SJSA1 (cell line): ENCODE measurements around the gene LHX2. TPM values are rescaled to one million over a fixed set of nuclear protein-coding genes. Genes with fewer than 3 reads are reported as not detected.

ENCODE experiments used
- DNase-seq, 2 experiments: peaks; one replicate each; pipeline ENCODE4 v3.0.0-alpha.2; 2015 to 2020; ENCODE audit warnings: low spot score in 2 of 2, low read depth in 1 of 2
- H3K27ac ChIP-seq: fragments of 250-450 bp; sonication (Bioruptor Pico); 2 replicates; pipeline ENCODE4 v1.5.1; 2020; ENCODE audit warnings: mild to moderate bottlenecking, moderate library complexity
- H3K27me3 ChIP-seq: fragments of 250-450 bp; sonication (Bioruptor Pico); replicated peaks from 2 replicates; pipeline ENCODE4 v1.5.1; 2020; ENCODE audit warnings: mild to moderate bottlenecking, moderate library complexity
- H3K36me3 ChIP-seq: fragments of 250-450 bp; sonication (Bioruptor Pico); 2 replicates; pipeline ENCODE4 v1.5.1; 2020; ENCODE audit warnings: mild to moderate bottlenecking
- H3K4me1 ChIP-seq: fragments of 250-450 bp; sonication (Bioruptor Pico); replicated peaks from 2 replicates; pipeline ENCODE4 v1.6.1; 2021; ENCODE audit warnings: mild to moderate bottlenecking
- H3K4me3 ChIP-seq: fragments of 250-450 bp; sonication (Bioruptor Pico); 2 replicates; pipeline ENCODE4 v1.5.1; 2020; ENCODE audit warnings: mild to moderate bottlenecking
- H3K9me3 ChIP-seq: fragments of 250-450 bp; sonication (Bioruptor Pico); replicated peaks from 2 replicates; pipeline ENCODE4 v1.5.1; 2020; ENCODE audit warnings: mild to moderate bottlenecking
- total RNA-seq: library from RNA; depleted of rRNA; stranded (reverse); fragments of >200 nt; shearing (Covaris generic); gene quantifications from 2 replicates; pipeline ENCODE4 v1.2.3, GENCODE V29; 2014

Gene LHX2
- total RNA-seq, 1 experiment from 2014 or later: 0.18 TPM

DNA sequence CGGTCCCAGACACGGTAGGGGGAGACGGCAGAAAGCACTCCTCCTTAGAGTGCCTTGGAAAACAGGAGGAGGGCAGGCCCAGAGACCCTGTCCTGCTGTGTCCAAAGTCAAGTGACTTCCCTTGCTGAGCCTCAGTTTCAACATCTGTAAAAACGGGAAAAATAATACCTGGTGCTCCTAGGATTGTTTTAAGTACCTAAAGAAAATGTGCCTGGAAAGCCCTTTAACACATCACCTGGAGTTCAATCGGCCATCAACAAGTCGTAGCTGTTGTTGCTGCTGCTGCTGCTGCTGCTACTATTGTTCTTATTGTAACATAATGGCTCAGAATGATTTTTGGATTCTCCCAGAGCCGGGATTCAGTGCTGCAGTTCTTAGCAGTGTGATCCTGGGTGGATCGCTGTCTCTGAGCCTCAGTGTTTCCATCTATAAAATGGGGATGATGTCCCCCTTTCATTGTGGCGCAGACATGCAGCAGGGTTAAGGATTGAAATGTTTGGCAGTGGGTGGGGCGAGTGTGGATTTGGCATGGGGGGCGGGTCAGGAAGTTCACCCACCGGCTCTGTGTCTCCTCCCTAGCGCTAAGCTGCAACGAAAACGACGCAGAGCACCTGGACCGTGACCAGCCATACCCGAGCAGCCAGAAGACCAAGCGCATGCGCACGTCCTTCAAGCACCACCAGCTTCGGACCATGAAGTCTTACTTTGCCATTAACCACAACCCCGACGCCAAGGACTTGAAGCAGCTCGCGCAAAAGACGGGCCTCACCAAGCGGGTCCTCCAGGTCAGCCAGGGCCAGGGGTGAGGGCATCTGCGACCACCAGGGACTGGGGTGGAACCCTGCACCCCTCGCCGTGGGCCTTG is 9.2 kb downstream of the LHX2 start:
- no peaks in the 10 kb centered on the region for H3K9me3 ChIP-seq
- H3K4me1 ChIP-seq: no peaks in the 10 kb centered on the region
- H3K4me3 ChIP-seq: no peak overlapping the region
- no peaks in the 10 kb centered on the region for H3K36me3 ChIP-seq
- DNase-seq: no peak
- H3K27ac ChIP-seq: no peak overlapping the region
- H3K27me3 ChIP-seq: peaks cover 22% of the 10 kb centered on the region; the same call in 1 of the 2 replicates

DNA sequence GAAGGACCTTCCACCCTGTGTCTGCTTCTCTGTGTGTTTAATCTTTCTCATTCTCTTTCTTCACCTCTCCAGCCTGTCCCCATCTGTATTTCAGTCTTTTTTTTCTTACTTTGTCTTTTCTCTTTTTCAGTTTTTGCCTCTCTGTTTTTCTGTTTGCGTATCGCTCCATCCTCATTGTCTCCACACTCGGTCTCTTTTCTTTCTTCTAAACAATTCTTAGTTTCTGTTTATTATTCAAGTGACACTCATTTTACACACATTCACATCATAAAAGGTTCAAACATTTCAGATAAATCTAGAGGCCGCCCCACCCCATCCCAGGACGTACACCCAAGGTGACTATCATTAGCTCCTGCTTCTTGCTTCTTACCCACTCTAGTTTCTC is 9.8 kb downstream of the LHX2 start:
- Histone ChIP-seq H3K27ac (no peak overlapping the region), H3K36me3 (no peaks in the 10 kb centered on the region), H3K27me3 (peaks cover 22% of the 10 kb centered on the region; the same call in 1 of the 2 replicates), H3K4me1 (no peaks in the 10 kb centered on the region), H3K9me3 (no peaks in the 10 kb centered on the region), H3K4me3 (no peak overlapping the region)
- DNase-seq: no peak

DNA sequence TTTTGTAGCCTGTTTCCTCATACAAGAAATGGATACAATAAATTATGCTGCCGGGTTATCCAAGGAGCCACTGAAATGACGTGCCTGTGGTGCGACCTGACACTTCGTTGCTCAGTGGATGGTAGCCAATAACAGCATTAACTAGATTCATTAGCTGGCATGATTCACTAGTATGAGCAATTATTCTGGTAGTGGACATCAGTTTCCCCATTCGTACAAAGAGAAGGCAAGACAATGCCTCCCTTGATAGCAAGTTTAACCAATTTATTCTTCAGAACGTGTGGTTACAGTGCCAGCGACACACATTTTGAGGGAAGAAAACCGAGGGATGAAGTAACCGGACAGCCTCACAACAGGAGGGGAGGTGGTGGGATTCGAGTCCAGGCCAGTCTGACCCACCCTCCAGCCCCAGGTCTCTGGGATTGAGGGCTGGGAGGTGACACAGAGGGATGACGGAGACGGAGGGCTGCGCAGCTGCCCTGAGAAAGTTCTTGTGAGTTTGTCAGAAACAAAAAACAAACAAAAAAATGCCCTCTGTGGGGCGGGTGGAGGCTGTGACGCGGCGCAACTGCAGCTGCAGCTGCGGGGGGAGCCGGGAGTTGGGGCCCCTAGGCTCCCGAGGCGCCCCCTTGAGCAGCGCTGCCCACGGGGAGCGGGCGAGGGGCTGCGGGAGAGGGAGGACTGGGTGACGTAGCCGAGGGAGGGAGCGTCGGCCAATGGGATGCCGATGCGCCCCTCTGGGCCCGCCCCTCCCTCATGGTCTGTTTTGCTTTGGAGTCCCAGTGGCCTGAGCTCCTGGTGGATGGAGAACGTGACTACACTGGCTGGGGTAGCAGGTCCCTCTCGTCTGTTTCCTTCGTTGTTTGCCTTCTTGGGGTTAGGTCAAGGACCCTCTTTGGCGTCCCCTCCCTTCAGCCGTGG is 10.9 kb downstream of the LHX2 start:
- no peak overlapping the region for H3K27ac ChIP-seq
- no peaks in the 10 kb centered on the region for H3K4me1 ChIP-seq
- no peak overlapping the region for H3K4me3 ChIP-seq
- H3K9me3 ChIP-seq: no peaks in the 10 kb centered on the region
- no peaks in the 10 kb centered on the region for H3K36me3 ChIP-seq
- DNase-seq: no peak
- peaks cover 17% of the 10 kb centered on the region; the same call in 1 of the 2 replicates for H3K27me3 ChIP-seq

DNA sequence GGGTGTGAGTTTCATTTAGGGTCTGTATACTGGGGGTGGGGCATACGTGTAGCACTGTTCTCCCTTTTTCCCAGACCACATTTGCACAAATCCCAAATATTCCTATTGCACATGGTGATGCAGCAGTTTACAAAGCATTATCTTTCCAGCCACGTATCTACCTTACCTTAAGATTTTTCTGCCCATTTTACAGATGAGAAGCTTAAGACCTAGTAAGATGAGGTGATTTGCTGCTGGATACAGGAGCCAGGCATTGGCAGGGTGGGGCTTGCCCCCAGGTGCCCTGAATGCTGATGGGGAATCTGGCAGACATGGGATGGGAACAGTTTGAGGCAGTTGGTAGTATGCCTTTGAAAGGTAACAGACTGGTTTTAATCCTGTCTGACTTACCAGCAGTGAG is 12.5 kb downstream of the LHX2 start:
- Histone ChIP-seq H3K4me1 (no peaks in the 10 kb centered on the region), H3K9me3 (no peaks in the 10 kb centered on the region), H3K27ac (no peak overlapping the region), H3K36me3 (no peaks in the 10 kb centered on the region), H3K27me3 (peaks cover 6% of the 10 kb centered on the region; the same call in 1 of the 2 replicates), H3K4me3 (no peak overlapping the region)
- no peak for DNase-seq

DNA sequence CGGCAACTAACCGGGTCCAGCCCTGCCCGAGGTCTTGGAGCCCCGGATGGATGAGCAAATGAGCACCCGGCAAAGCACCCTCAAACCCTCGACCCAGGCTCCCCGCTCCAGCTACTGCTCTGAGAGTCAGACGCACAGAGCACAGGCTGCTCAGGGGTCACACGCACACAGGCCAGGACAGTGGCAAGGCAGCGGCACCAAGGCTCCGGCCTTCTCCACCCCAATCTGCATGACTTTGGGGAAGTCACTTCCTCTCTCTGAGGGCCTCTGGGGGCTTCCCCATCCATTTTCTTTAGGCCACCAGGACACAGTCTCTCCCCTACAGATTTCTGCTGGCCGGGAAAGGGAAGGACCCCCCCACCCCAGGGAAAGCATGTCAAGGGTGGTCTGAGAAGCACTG is 18.0 kb downstream of the LHX2 start:
- Histone ChIP-seq H3K4me3 (no peak overlapping the region), H3K27ac (no peak overlapping the region), H3K9me3 (no peaks in the 10 kb centered on the region), H3K4me1 (no peaks in the 10 kb centered on the region; the same call in 1 of the 2 replicates), H3K36me3 (no peaks in the 10 kb centered on the region), H3K27me3 (0 out of 2 replicates have a peak, but pooled peaks cover 4% of the 10 kb centered on the region)
- DNase-seq: no peak

DNA sequence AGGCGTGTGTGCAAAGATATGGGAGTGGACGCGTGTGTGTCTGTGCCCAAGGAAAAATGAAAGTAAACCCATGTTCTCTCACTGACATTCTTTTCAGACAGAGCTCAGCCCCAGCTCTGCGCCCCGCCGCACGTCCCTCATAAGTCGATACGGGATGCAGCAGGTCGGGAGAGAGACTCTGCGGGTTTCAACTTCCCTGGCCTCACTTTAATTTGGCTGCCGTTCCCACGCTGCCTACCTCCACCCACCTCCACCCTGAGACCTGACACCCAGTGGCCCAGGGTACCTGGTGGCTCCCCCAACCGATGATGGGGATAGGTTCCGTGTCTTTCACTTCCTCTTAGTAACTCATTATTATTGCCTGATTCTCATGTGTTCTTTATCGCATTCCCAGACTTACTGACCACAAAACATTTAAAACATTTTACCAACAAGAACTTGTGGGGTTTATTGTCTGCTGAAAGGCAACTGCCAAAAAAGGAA is 19.4 kb downstream of the LHX2 start:
- H3K27ac ChIP-seq: no peak overlapping the region
- no peaks in the 10 kb centered on the region; the same call in 1 of the 2 replicates for H3K4me1 ChIP-seq
- H3K36me3 ChIP-seq: no peaks in the 10 kb centered on the region
- DNase-seq: peak in 1 of 2 experiments; percentile 53
- H3K4me3 ChIP-seq: peak overlapping the region; percentile 40
- H3K9me3 ChIP-seq: no peaks in the 10 kb centered on the region
- 0 out of 2 replicates have a peak, but pooled peaks cover 4% of the 10 kb centered on the region for H3K27me3 ChIP-seq

DNA sequence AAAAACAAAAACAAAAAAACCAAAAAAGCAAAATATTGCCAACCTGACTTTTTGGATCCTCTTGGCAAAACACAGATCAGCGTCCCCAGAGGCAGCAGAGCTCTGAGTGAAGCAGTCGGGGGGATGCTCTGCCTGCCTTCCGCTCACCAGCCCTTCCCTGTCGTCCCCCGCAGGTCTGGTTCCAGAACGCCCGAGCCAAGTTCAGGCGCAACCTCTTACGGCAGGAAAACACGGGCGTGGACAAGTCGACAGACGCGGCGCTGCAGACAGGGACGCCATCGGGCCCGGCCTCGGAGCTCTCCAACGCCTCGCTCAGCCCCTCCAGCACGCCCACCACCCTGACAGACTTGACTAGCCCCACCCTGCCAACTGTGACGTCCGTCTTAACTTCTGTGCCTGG is 20.7 kb downstream of the LHX2 start:
- no peak overlapping the region for H3K4me3 ChIP-seq
- no peaks in the 10 kb centered on the region for H3K9me3 ChIP-seq
- no peak overlapping the region for H3K27ac ChIP-seq
- 0 out of 2 replicates have a peak, but pooled peaks cover 4% of the 10 kb centered on the region for H3K27me3 ChIP-seq
- no peaks in the 10 kb centered on the region; the same call in 1 of the 2 replicates for H3K4me1 ChIP-seq
- DNase-seq: no peak
- H3K36me3 ChIP-seq: no peaks in the 10 kb centered on the region

DNA sequence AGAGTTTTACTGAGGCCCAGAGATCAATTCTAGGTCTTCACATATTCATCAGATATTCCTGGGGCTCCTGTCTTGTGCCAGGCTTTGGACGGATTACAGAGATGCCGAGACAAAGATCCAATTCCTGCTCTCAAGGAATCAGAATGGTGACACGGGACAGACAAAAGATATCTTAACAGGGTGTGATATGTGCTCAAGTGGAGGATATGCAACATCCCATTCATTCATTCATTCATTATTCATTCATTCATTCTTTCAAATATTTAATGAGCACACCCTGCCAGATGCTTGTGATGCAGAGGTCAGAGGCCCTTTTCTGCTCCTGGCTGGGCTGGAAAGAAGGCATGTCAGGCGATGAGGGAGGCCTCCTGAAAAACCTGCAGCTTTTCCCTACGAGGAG is 21.8 kb downstream of the LHX2 start:
- DNase-seq: no peak
- no peaks in the 10 kb centered on the region for H3K9me3 ChIP-seq
- 0 out of 2 replicates have a peak, but pooled peaks cover 4% of the 10 kb centered on the region for H3K27me3 ChIP-seq
- H3K4me1 ChIP-seq: no peaks in the 10 kb centered on the region; the same call in 1 of the 2 replicates
- H3K4me3 ChIP-seq: no peak overlapping the region
- H3K27ac ChIP-seq: no peak overlapping the region
- no peaks in the 10 kb centered on the region for H3K36me3 ChIP-seq

DNA sequence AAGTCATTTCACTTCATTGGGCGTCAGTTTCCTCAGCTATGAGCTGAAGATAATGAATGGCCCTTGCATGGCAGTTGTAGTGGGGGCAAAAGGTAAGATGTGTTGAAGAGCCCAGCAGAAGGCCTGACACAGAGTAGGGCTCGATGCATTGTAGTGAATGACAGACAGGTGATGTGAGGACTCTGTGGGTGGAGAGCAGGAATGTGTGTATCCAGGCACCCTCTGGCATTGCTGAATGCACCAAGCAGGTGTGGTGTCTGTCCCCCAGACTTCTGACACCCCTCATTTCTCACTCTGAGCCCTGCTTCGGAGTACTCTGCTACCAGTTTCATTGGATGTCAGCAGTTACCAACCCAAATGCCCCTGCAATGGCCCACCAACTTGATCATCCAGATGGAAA is 22.4 kb downstream of the LHX2 start:
- Histone ChIP-seq H3K27me3 (0 out of 2 replicates have a peak, but pooled peaks cover 4% of the 10 kb centered on the region), H3K36me3 (no peaks in the 10 kb centered on the region), H3K4me1 (no peaks in the 10 kb centered on the region; the same call in 1 of the 2 replicates), H3K27ac (no peak overlapping the region), H3K4me3 (no peak overlapping the region), H3K9me3 (no peaks in the 10 kb centered on the region)
- DNase-seq: no peak

DNA sequence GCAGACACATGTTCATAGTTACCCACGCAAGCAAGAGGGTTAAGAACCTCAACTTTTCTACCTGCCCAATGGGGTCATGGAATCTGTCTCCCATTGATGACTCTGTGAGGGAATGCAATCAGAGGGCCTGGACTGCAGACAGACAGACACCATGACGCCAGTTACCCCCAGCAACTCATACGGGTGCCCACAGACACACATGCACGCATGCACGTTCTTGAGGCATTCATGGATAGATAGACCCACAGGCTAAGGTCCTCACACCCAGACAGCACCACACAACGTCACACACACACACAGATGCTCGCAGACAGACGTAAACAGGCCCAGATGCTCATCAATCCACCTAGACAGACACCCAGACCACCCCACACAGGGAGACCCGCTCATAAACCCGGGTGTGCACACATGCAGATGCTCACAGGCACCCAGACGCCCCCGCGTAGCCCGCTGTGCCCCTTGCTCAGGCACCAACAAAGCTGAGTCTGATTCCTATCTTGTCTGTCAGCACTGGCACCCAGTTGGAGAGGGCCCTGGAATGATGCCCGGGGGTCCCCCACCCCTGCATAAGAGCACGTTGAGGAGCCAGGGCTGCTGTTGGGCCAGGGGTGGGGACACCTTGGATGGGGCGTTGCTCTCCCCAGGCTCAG is 23.6 kb downstream of the LHX2 start:
- H3K27ac ChIP-seq: no peak overlapping the region

DNA sequence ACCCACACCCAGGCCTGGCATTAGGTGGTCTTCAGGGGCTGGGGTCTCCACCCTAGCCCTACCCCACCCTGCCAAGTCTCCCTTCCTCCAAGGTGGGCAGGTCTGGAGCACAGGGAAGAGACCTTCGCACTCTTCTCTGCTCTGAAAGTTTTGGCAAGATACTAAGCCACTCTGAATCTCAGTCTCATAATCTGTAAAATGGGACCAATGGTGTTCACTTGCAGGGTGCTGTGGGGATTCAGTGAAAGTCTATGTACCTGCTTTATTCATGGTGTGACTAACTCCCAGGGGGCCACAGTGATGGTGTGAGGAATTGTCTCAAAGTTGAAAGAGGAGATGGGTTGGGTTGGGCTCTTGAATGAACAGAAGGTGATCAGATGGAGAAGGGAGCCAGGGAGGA is 25.0 kb downstream of the LHX2 start:
- peaks cover 6% of the 10 kb centered on the region for H3K4me1 ChIP-seq
- no peaks in the 10 kb centered on the region; the same call in 1 of the 2 replicates for H3K9me3 ChIP-seq
- H3K4me3 ChIP-seq: no peak overlapping the region
- no peaks in the 10 kb centered on the region for H3K36me3 ChIP-seq
- peaks cover 11% of the 10 kb centered on the region; the same call in 1 of the 2 replicates for H3K27me3 ChIP-seq
- H3K27ac ChIP-seq: no peak overlapping the region
- no peak for DNase-seq

More for the DNA sequence above, 23.6 kb downstream of the LHX2 start:
- no peaks in the 10 kb centered on the region; the same call in 1 of the 2 replicates for H3K4me1 ChIP-seq
- H3K9me3 ChIP-seq: no peaks in the 10 kb centered on the region
- H3K36me3 ChIP-seq: no peaks in the 10 kb centered on the region
- DNase-seq: no peak
- no peak overlapping the region for H3K4me3 ChIP-seq
- H3K27me3 ChIP-seq: 0 out of 2 replicates have a peak, but pooled peaks cover 4% of the 10 kb centered on the region

DNA sequence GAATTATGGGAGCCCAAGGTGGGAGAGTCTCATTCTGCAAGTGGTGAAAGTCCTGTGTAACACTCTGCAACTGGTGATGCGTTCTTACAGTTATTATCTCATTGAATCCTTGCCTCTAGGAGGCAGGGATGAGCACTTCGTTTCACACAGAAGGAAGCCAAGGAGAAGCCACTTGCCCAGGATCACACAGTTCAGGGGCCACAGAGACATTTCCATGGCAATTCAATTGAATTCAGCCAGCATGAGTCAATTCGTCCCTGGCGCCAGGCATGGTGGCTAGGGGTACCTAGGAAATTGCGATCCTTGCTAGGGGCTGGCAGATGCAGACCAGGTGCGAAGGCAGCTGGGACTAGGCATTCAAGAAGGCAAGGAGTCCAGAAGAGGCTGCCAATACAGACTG is 26.2 kb downstream of the LHX2 start:
- Histone ChIP-seq H3K9me3 (no peaks in the 10 kb centered on the region; the same call in 1 of the 2 replicates), H3K27me3 (peaks cover 10% of the 10 kb centered on the region; the same call in 1 of the 2 replicates), H3K4me3 (no peak overlapping the region), H3K4me1 (peaks cover 6% of the 10 kb centered on the region), H3K27ac (no peak overlapping the region), H3K36me3 (no peaks in the 10 kb centered on the region)
- DNase-seq: no peak

DNA sequence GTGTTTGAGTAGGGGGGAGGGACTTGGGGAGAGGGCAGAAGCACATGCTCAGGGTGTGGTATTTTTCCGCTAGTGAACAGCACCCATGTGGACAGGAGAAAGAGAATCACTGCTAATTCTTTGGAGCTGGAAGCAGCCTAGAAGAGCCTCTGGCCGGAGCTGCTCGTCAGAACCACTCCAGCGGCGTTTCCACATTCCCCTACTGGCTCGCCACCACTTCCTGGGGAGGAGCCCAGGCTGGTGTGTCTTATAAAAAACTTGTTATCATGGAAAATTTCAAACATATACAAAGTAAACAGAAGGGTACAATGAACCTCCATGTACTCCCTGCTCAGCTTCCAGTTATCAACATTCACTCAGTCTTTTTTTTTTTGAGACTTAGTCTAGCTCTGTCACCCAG is 26.7 kb downstream of the LHX2 start:
- no peak for DNase-seq
- peaks cover 10% of the 10 kb centered on the region; the same call in 1 of the 2 replicates for H3K27me3 ChIP-seq
- H3K36me3 ChIP-seq: no peaks in the 10 kb centered on the region
- H3K4me1 ChIP-seq: peaks cover 6% of the 10 kb centered on the region
- no peaks in the 10 kb centered on the region; the same call in 1 of the 2 replicates for H3K9me3 ChIP-seq
- no peak overlapping the region for H3K27ac ChIP-seq
- H3K4me3 ChIP-seq: no peak overlapping the region
